Stimulated activated CD8-positive, alpha-beta memory T cell treated with anti-CD3 and anti-CD28 coated beads, Interleukin-12 subunit alpha, Interleukin-12 subunit beta, amount 100 ng/mL, for 24 hours (primary cell): Measurements from ENCODE around the gene VAV2.
"Not testable (repeated sequence)": the region's sequence is repeated elsewhere in the genome, so short reads cannot be mapped to it uniquely, and the experiment has no call there.

Experiments
- DNase-seq: peaks from one replicate; pipeline ENCODE4 v3.0.0-alpha.2; 2020; ENCODE audit errors: extremely low read depth

VAV2 gene

GRCh38 chr9:133769511-133770075 is 222.5 kb downstream of the VAV2 start:
- DNase-seq: no peak

DNA sequence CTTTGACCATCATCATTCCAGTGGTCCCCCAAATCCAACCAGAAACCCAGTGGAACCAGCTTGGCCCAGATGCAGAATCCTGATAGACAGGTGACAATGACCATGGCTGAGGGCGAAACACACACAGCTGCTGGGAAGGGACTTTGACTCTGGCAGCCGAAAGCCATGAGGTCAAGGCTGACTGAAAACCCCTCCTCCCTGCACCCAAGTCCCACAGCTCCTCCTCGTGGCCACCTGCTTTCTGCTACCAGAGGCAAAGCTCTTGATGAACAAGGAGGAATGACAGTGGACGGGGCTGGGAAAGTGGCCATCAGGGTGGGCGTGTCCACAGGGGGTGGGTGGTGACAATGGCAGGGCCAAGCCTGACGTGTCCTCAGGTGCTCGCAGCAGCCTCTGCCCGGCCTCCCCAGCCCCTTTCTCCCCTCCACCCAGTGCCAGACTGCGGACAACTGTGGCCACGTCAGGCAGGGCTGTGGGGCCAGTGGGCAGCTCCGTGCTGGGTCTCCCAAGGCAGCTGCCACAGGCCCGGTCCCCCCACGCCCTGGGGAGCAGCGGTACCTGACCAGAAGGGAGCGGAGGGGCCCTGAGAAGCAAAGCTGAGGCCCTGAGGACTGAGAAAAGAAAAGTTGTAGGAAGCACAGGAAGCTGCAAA is 223.1 kb downstream of the VAV2 start:
- no peak for DNase-seq

DNA sequence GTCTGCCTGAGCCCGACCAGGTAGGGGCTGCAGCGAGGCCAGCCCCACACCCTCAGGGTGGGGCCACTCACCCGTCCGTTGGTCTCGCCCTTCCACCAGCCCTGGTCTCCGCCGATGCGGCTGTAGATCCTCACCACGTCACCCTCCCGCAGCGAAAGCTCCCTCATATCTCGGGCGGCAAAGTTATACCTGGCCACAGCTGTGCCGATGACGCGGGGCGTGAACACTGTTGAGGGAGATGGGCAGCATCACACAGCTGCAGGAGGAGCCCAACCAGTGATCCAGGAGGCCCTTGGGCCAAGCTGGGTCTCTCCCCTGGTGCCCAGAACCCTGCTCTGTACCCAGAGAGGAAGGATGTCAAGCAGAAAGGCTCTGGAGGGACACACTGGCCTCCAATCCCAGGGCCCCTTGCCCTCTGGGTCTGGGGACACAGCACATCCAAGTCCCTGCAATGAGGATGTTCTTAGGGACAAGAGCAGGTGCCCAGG is 223.7 kb downstream of the VAV2 start:
- DNase-seq: no peak

- no peak for DNase-seq
These were observed 224.5 kb downstream of the VAV2 start for GRCh38 chr9:133767625-133768024.

DNA sequence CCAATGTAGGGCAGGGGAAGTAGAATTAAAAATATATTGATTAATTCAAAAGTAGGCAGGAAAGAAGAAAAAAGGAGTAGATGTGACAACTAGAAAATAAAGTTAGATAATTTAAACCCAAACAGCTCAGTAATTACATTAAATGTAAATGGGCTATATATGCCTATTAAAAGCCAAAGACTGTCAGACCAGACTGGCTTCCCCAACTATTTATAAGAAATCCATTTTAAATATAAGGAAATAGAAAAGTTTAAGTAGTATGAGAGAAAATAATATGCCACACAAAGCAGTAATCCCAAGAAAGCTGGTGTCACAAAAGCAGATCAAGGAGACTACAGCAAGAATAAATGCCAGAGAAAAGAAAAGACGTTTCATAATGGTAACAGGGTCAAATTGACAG is 225.1 kb downstream of the VAV2 start:
- no peak for DNase-seq

- DNase-seq: not testable (repeated sequence)
These were observed 225.9 kb downstream of the VAV2 start for GRCh38 chr9:133766234-133766633.

DNA sequence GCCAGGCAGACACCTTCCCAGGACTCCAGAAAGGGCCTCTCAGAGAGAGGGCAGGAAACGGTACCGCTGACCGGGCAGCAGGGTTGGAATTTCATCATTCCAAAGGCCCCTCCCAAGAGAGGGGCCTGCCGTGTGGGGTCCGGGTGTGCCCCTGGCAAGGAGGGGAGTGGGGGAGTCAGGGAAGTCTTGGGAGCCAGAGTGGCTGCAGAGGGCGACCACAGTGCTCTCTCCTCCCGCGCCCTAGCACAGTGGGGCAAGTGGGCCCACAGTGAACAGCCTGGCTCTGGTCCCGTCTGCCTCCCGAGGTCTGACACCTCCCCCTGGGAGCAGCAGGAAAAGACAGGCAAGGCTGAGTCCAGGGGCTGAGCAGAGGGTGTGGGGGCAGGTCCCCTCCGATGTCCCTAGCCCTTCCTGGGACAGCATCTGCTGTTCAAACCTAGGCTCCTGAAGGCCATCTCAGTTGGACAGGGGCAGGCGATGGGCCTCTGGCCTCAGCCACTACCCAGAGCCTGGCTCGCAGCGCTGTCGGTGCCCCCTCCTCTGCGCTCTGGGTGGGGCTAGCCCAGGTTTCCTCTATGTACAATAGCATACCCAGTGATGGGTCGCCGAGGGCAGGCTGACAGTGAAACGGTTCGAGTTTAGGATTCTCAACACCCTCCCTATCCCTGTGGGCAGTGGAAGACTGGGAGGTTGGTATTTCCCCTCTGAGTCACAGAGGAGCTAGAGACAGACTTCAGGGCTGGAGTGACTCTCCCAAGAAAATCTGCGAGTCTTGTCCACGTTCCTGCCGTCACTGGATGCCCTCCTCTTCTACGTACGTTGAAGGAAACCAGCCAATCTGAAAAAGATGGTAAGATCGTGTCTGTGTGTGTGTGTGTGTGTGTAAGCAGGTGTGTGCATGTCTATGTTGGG is 228.6 kb downstream of the VAV2 start:
- DNase-seq: no peak

DNA sequence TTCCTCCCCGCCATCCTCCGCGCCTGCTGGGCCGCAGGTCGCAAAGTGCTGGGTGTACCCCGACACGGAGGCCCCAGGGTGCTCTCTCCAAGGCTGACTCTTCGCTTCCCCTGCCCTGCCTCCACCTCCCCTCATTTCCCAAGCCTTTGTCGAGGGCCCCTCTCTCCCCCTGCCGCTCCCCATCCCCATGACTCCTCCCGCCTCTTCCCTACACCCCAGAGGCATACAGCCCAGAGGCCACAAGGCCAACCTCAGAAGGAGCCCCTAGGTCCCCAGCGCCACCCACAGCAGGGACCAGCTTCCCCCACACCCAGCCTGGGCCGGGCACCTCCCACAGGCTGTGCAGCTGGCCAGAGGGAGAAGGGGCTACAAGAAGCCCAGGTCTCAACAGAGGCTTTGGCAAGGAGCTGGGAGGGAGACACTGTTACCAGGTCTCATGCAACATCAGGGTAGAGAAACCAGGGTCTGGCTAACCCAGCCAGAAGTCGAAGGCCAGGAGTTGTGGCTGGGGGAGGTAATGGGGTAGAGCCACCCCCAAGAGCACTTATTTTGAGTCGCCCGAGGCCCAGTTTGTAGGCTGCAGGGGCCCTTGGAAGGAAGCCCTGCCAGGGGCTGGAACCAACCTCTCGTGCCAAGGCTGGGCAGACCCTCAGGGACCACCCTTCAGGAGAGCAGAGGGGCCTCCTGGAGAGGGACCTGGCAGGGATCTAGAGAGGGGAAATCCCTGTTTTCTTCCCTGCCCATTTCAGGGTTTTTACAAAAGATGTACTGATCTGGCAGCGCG is 229.4 kb downstream of the VAV2 start:
- no peak for DNase-seq

DNA sequence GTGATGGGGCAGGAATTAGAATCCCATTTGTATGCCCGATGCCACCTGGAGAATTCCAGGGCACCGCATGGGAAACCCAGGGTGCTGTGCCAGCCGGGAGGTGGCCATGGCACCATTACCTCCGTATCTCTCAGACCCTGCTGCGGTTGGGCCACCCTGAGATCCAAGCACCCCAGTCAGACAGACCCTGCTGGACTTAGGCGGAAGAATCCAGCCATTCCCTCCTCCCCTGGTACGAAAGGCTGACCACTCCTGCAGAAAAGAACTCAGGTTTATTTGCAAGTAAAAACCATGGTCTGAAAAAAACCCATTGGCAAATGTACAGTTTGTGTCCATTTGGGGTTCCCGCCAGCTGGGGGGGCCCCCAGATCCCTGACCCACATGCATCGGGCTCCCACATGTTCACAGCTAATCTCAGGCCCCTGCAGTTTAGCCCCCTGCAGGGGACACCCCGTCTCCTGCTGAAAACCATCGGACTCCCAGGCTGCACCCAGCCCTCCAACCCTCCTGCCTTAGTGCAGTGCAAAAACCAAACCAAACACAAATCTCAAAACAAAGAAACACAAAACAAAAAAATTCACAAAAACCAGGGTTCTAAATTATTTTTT is 230.4 kb downstream of the VAV2 start:
- no peak for DNase-seq

- DNase-seq: no peak
These were observed 231.3 kb downstream of the VAV2 start for GRCh38 chr9:133760713-133761290.

- DNase-seq: no peak
These were observed 232.2 kb downstream of the VAV2 start for GRCh38 chr9:133759946-133760345.

DNA sequence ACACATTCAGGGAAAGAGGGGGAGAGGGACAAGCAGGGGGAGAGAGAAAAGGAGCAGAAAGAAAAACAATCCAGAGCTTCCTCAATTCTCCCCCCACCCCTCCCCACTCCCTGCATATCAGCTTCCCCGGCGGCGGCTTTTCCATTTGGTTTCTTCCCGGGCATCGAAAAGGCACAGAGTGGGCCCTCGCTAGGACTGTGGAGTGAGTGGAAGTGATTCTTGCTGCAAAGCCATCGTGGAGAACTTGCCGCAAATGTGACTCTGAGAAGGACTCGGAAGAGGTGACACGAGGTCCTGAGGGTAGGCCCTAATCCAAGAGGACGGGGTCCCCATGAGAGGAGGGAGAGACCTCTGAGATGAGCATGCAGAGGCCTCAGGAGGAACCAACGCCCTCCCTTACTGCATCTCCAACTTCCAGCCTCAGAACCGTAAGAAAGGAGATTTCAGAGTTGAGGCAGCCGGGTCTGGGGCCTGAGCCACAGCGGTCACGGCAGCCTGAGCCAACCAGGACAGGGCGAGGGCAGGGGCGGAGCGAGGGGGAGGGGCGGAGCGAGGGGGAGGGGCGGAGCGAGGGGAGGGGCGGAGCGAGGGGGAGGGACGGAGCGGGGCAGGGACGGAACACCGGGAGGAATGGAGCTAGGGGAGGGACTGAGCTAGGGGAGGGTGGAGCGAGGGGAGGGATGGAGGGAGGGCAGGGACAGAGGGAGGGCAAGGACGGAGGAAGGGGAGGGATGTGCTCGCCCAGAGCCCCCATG is 232.8 kb downstream of the VAV2 start:
- no peak for DNase-seq

- no peak for DNase-seq
These were observed 233.9 kb downstream of the VAV2 start for GRCh38 chr9:133758228-133758627.

GRCh38 chr9:133754688-133755227 is 237.4 kb downstream of the VAV2 start:
- no peak for DNase-seq

- no peak for DNase-seq
These were observed 237.9 kb downstream of the VAV2 start for GRCh38 chr9:133754187-133754586.

DNA sequence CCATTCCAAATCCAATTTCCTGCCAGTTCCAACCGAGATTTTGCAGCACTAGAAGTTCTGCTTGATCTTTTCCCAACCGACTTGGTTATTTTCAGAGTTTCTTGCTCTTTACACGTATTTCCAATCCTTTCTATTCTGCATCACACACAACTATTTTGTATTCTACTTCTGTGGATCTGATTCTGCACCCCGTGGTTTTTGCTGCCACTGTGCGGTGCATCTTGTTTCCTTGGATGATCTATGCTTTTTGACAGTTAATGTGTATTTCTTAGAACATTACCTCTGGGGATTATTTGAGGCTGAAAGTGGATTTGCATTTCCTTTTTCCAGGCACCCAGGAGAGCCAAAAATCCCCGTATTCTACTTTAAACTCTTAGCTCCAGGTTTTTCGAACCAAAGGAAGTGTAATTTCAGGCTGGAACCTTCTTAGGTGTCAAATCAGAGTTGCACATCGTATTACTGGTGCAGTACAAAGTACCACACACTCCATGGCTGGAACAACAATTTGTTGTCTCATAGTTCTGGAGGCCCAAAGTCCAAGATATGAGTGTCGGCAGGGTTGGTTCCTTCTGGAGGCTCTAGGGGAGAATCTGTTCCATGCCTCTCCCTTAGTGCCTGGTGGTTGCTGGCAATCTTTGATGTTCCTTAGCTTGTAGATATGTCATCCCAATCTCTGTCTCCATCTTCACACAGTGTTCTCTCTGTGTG is 239.2 kb downstream of the VAV2 start:
- no peak for DNase-seq

DNA sequence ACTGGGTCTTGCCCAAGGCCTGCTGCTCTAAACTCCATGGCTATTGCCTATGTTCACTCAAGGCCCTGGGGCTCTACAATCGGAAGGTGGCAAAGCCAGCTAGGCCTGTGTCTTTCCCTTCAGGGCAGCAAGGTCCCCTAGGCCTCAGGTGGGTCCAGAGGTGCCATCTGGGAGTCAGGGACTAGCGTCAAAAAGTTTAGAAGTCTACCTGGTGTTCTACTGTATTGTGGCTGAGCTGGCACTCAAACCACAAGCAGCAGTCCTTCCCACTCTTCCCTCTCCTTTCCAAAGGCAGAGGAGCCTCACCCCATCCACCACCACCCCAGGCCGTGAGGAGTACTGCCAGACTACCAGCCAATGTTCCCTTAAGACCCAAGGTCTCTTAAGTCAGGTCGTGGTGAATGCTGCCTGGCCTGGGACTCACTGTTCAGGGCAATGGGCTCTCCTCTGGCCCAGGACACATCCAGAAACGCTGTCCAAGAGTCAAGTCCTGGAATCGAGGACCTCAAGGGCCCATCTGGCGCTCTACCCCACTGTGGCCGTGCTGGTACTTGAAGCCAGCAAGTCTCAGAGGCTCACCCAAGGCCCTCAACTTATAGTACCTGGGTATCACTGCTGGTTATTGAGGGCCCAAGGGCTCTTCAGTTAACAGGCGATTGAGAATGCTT is 241.0 kb downstream of the VAV2 start:
- DNase-seq: no peak

DNA sequence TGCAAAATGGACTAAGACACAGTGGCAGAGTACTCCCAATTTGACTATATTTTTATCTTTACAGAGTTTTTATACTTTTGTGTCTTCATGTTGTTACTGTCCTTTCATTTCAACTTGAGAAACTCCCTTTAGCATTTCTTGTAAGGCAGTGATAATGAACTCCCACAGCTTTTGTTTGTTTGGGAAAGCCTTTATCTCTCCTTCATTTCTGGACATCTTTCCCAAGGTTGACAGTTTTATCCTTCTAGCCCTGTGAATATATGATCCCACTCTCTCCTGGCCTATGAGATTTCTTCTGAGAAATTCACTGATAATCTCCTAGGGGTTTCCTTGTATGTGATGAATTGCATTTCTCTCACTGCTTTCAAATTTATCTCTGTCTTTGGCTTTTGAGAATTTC is 244.8 kb downstream of the VAV2 start:
- no peak for DNase-seq

DNA sequence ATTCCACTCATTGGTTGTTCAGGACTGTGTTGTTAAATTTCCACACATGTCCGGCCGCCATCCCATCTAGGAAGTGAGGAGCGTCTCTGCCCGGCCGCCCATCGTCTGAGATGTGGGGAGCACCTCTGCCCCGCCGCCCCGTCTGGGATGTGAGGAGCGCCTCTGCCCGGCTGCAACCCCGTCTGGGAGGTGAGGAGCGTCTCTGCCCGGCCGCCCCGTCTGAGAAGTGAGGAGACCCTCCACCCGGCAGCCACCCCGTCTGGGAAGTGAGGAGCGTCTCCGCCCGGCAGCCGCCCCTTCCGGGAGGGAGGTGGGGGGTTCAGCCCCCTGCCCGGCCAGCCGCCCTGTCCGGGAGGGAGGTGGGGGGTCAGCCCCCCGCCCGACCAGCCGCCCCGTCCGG is 247.6 kb downstream of the VAV2 start:
- DNase-seq: not testable (repeated sequence)
